Activated T-helper 2 cell treated with anti-CD3 and anti-CD28 coated beads, Interferon-gamma antibody, Interleukin-2, Interleukin-4, amounts not matched to agents 10 μg/mL and 5 μg/mL and 100 μg/mL, durations not matched to agents 14 hours and 24 hours and 36 hours (primary cell): Measurements from ENCODE around the gene COQ6. TPM values are rescaled to one million over a fixed set of nuclear protein-coding genes. Genes with fewer than 3 reads are reported as not detected.
A peak's percentile ranks its signal among the peaks of the same experiment; 100 is the strongest.
"Not testable (repeated sequence)": the region's sequence is repeated elsewhere in the genome, so short reads cannot be mapped to it uniquely, and the experiment has no call there.

Experiments
- DNase-seq: peaks from one replicate; pipeline ENCODE4 v3.0.0; 2021; ENCODE audit warnings: low spot score
- H3K27ac Mint-ChIP-seq: one replicate; pipeline ENCODE4 v1.8.0; 2021; ENCODE audit warnings: mixed read lengths
- H3K27me3 Mint-ChIP-seq: one replicate; pipeline ENCODE4 v1.8.0; 2021; ENCODE audit warnings: low read depth, mixed read lengths
- H3K36me3 Mint-ChIP-seq: one replicate; pipeline ENCODE4 v1.8.0; 2021; ENCODE audit warnings: low read depth, mixed read lengths
- H3K4me1 Mint-ChIP-seq: one replicate; pipeline ENCODE4 v1.8.0; 2021; ENCODE audit warnings: low read depth, mixed read lengths
- H3K4me3 Mint-ChIP-seq: one replicate; pipeline ENCODE4 v1.8.0; 2021; ENCODE audit warnings: low read depth, mild to moderate bottlenecking, moderate library complexity, mixed read lengths
- H3K9me3 Mint-ChIP-seq: one replicate; pipeline ENCODE4 v1.8.0; 2021; ENCODE audit warnings: mixed read lengths
- intact Hi-C: fragments of 100-400 bp; cut with micrococcal nuclease; formaldehyde crosslinking; loops from one replicate; pipeline ENCODE4 v1.15.1; 2023
- total RNA-seq: library from RNA; stranded (reverse); gene quantifications from 2 replicates; pipeline ENCODE4 v1.2.3, GENCODE V29; 2022

The COQ6 gene
- total RNA-seq, 1 donor from 2014 or later: 17.8 TPM

DNA sequence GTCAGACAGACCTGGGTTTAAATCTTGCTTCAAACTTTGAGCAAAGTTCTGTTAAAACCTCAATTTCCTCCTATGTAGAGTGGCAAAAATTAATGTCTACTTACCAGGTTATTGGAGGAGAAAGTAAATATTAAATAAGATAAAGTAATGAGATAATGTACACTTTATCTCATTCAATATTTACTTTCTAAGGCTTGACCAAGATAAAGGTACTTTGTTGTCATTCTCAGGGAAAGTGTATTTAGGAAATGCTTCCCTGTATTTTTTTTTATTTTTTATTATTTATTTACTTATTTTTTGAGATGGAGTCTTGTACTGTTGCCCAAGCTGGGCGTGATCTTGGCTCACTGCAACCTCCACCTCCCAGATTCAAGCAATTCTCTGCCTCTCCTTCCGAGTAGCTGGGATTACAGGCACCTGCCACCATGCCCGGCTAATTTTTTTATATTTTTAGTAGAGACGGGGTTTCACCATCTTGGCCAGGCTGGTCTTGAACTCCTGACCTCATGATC is 4.9 kb upstream of the COQ6 start:
- no peak for DNase-seq
- Mint-ChIP-seq H3K4me3 (no peak overlapping the region), H3K36me3 (no peaks in the 10 kb centered on the region), H3K27me3 (no peaks in the 10 kb centered on the region), H3K9me3 (no peaks in the 10 kb centered on the region), H3K27ac (no peak overlapping the region), H3K4me1 (no peaks in the 10 kb centered on the region)
- intact Hi-C loops: no loop called here

DNA sequence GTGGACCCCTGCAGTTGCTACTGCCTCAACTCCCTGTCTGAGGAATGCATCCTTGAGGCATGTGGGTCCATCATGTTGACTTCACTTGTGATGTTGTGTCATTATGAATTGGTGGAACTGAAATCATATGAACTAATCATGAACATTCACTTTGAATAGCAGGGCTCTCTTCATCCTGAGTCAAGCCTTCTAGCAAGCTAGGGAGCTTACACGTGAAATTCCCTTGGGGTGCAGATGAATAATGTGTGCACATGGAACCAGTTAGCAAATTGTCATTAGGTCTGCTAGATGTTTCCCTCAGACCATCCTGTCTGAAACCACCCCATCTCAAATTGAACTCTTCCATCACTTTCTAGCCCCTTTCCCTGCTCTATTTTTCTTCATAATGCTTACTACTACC is 3.6 kb downstream of the COQ6 start:
- H3K9me3 Mint-ChIP-seq: no peaks in the 10 kb centered on the region
- intact Hi-C loops: loop anchor here (5.0 kb wide), 1 partner anchor 66 kb away; the partner anchor contains the start of gene ZNF410
- H3K4me1 Mint-ChIP-seq: peaks cover 8% of the 10 kb centered on the region
- peak overlapping the region; percentile 1 for H3K27ac Mint-ChIP-seq
- DNase-seq: no peak
- no peaks in the 10 kb centered on the region for H3K27me3 Mint-ChIP-seq
- peaks cover 19% of the 10 kb centered on the region for H3K36me3 Mint-ChIP-seq
- H3K4me3 Mint-ChIP-seq: no peak overlapping the region

DNA sequence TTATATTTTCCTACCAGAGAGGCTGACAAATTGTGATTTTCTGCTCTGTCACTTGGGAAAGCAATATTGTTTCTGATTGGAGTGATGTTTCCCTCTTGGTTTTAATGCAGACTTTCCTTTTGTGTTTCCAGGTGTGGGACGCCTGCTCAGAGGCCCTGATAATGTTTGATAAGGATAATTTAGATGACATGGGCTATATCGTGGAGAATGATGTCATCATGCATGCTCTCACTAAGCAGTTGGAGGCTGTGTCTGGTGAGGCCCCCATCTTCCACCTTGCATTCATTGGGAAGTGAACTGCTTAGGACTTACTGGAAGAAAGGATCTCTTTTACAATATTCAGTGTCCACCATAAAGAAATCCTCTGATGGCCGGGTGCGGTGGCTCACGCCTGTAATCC is 5.6 kb downstream of the COQ6 start:
- Mint-ChIP-seq H3K9me3 (no peaks in the 10 kb centered on the region), H3K27me3 (no peaks in the 10 kb centered on the region), H3K36me3 (peaks cover 27% of the 10 kb centered on the region), H3K4me1 (peaks cover 7% of the 10 kb centered on the region), H3K4me3 (no peak overlapping the region), H3K27ac (no peak overlapping the region)
- DNase-seq: no peak
- intact Hi-C loops: no loop called here

DNA sequence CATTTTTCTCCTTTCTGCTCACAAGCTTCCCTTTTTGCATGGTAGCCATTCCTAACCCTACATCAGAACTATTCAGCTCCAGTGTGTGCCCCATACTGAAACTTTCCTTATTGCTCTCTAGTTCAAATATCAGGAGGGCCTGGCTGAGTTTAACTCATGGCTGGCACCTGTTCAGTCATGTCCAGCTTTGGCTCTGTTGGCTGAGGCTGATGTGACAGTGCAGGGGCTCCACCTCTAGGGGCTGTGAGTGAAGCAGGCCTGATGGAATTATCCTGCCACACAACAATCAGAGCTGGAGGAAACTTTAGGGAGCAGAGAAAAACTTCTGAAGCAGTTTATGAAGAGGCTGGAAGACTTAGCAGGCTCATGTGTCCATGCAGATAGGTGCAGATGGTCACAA is 8.5 kb downstream of the COQ6 start:
- H3K4me1 Mint-ChIP-seq: no peaks in the 10 kb centered on the region
- no peak overlapping the region for H3K27ac Mint-ChIP-seq

DNA sequence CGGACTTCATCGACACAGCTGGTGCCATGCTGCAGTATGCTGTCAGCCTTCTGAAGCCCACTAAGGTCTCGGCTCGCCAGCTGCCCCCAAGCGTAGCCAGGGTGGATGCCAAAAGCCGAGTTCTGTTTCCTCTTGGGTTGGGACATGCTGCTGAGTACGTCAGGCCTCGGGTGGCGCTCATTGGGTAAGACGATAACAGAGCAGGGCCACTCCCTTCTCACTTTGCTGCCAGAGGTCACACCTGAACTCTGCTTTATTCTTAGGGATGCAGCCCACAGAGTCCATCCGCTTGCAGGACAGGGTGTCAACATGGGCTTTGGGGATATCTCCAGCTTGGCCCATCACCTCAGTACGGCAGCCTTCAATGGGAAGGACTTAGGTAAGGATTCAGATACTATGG is 11.1 kb downstream of the COQ6 start:
- no peak overlapping the region for H3K27ac Mint-ChIP-seq
- no peaks in the 10 kb centered on the region for H3K4me1 Mint-ChIP-seq
- H3K9me3 Mint-ChIP-seq: no peaks in the 10 kb centered on the region
- no peaks in the 10 kb centered on the region for H3K27me3 Mint-ChIP-seq
- intact Hi-C loops: no loop called here
- H3K4me3 Mint-ChIP-seq: no peak overlapping the region
- DNase-seq: no peak
- H3K36me3 Mint-ChIP-seq: peaks cover 37% of the 10 kb centered on the region

More for the DNA sequence above, 8.5 kb downstream of the COQ6 start:
- DNase-seq: no peak
- Mint-ChIP-seq H3K4me3 (no peak overlapping the region), H3K36me3 (peaks cover 47% of the 10 kb centered on the region), H3K9me3 (no peaks in the 10 kb centered on the region), H3K27me3 (no peaks in the 10 kb centered on the region)
- intact Hi-C loops: no loop called here

DNA sequence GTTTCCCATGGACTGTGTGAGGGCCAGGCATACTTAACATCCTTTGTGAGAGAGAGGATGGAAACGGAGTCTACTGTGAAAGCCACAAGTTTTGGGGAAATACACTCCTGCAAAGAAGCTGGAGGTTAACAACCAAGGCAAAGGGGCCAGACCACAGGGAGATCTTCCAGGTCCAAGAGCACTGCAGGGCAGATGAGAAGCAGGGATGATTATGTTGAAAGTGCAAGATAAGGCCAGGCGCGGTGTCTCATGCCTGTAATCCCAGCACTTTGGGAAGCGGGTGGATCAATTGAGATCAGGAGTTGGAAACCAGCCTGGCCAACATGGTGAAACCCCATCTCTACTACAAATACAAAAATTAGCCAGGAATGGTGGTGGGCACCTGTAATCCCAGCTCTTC is 15.1 kb downstream of the COQ6 start:
- Mint-ChIP-seq H3K27ac (no peak overlapping the region), H3K9me3 (no peaks in the 10 kb centered on the region), H3K4me1 (no peaks in the 10 kb centered on the region), H3K36me3 (peaks cover 37% of the 10 kb centered on the region), H3K4me3 (no peak overlapping the region), H3K27me3 (no peaks in the 10 kb centered on the region)
- intact Hi-C loops: no loop called here
- DNase-seq: no peak

DNA sequence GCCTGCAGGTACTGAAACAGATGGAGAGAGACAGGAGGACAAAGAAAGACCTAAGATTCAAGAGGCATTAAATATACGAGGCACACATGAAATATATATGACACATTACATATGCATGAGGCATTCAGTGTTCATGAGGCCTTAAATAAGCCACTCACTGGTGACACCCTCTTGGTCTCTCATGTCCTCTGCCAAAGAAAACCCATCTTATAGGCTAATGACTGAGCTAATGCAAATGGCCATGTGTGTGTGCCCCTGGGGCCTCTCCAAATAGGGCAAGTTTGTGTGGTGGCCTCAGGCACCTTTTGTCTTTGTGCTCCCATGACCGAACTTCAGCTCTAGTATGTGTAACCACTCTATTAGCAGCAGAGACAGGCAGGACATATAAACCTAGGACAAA is 18.8 kb downstream of the COQ6 start:
- intact Hi-C loops: no loop called here
- H3K4me3 Mint-ChIP-seq: no peak overlapping the region
- H3K9me3 Mint-ChIP-seq: no peaks in the 10 kb centered on the region
- H3K36me3 Mint-ChIP-seq: peaks cover 16% of the 10 kb centered on the region
- no peak for DNase-seq
- H3K27ac Mint-ChIP-seq: no peak overlapping the region
- H3K27me3 Mint-ChIP-seq: no peaks in the 10 kb centered on the region
- H3K4me1 Mint-ChIP-seq: no peaks in the 10 kb centered on the region

DNA sequence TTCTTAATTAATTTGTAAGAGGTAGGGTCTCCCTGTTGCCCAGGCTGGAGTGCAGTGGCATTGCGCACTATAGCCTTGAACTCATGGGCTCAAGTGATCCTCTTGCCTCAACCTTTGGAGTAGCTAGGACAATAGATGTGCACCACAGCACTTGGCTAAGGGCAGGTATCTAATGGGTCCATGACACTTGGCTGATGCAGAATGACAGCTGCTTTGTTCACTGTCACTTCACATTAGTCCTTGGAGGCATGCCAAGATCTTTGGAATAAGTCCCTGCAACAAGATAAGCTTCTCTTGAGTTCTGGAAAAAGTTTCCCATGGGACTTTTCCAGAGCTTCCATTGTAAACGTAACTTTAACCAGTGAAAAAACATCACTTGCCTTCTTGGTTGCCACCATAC is 23.4 kb downstream of the COQ6 start:
- Mint-ChIP-seq H3K27ac (no peak overlapping the region), H3K27me3 (no peaks in the 10 kb centered on the region), H3K4me3 (no peak overlapping the region), H3K4me1 (no peaks in the 10 kb centered on the region), H3K36me3 (peaks cover 15% of the 10 kb centered on the region), H3K9me3 (no peaks in the 10 kb centered on the region)
- intact Hi-C loops: no loop called here
- no peak for DNase-seq

DNA sequence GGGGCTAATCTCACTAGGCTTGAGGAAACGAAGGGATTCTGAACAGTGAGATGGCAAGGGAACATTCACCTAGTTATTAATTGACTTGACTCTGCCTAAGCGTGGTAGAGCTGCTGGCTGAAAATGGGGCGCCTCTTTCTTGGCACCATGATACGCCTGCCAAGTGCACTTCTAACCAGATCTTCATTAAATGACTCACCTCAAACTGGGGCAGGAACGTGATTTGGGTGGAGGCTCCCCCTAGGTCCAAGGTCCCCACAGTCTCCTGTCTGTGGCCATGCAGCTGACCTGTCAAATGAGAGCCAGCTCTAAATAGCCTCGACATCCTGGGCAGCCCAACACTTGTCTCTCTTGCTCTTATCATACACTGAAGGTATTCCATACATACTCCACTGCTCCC is 26.0 kb downstream of the COQ6 start:
- Mint-ChIP-seq H3K9me3 (no peaks in the 10 kb centered on the region), H3K36me3 (peaks cover 5% of the 10 kb centered on the region), H3K4me1 (no peaks in the 10 kb centered on the region), H3K27me3 (no peaks in the 10 kb centered on the region), H3K27ac (no peak overlapping the region), H3K4me3 (no peak overlapping the region)
- no peak for DNase-seq
- intact Hi-C loops: no loop called here

DNA sequence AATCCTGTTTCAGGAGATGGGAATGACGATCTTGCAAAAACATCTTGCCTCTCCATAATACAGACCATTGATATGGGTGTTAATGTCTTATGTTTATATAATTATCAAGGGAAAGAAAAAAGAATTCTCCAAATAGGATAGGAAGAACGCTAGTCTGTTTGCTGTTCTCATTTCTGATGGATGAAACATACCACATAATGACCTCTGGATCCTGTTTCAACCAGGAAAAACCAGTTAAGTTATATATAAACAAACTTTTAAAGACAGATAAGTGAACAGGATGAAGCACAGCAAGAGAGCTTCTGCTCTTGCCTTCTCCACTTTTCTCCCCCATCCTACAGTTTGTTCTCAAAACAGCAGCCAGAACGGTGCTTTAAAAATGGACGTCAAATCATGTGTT is 27.8 kb downstream of the COQ6 start:
- Mint-ChIP-seq H3K27ac (no peak overlapping the region), H3K9me3 (no peaks in the 10 kb centered on the region), H3K27me3 (no peaks in the 10 kb centered on the region), H3K36me3 (no peaks in the 10 kb centered on the region), H3K4me1 (no peaks in the 10 kb centered on the region), H3K4me3 (no peak overlapping the region)
- no peak for DNase-seq
- intact Hi-C loops: no loop called here

DNA sequence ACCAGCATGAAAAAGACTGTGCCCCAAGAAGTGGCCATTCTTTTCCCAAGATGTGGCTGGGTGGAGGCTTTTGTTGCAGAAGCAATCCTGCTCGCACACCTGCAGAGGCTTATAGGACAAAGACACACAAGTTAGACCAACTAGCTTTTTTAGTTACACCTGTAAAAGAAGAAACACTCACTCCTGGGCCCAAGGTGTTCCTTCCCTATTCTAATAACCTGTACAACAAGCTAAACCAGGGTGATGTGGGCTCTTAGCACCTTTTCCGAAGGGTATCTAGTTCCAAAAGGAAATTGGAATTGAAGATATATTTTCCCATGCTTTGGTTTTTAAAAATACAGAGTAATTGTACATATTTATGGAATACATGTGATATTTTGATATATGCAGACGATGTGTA is 38.0 kb downstream of the COQ6 start:
- no peak for DNase-seq
- Mint-ChIP-seq H3K36me3 (peaks cover 12% of the 10 kb centered on the region), H3K9me3 (no peaks in the 10 kb centered on the region), H3K4me1 (no peaks in the 10 kb centered on the region), H3K4me3 (no peak overlapping the region), H3K27me3 (no peaks in the 10 kb centered on the region), H3K27ac (no peak overlapping the region)
- intact Hi-C loops: no loop called here

DNA sequence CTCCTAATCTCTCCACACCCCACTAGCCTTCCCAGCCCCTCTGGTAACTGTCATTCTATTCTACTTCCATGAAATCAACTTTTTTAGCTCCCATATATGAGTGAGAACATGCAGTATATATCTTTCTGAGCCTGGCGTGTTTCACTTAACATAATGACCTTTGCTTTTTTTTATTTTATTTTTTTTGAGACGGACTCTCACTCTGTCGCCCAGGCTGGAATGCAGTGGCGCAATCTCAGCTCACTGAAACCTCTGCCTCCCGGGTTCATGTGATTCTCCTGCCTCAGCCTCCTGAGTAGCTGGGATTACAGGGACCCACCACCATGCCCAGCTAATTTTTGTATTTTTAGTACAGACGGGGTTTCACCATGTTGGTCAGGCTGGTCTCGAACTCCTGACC is 38.6 kb downstream of the COQ6 start:
- H3K9me3 Mint-ChIP-seq, H3K4me1 Mint-ChIP-seq, DNase-seq, H3K27ac Mint-ChIP-seq, H3K27me3 Mint-ChIP-seq, H3K4me3 Mint-ChIP-seq, intact Hi-C loops: not testable (repeated sequence)
- H3K36me3 Mint-ChIP-seq: peaks cover 12% of the 10 kb centered on the region

DNA sequence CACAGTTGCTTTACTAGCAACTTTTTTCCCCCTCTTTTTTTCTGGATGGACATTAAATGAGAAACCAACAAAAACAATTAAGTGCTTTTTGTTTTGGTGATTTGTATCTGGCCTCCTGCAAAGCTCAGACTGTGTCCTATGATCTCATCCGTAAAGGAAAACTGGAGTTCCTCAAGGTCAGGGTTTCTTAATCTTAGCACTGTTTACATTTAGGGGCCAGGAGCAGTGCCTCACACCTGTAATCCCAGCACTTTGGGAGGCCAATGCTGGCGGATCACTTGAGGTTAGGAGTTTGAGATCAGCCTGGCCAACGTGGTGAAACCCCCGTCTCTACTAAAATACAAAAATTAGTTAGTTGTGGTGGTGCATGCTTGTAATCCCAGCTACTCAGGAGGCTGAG is 41.0 kb downstream of the COQ6 start:
- intact Hi-C loops: no loop called here
- no peaks in the 10 kb centered on the region for H3K4me1 Mint-ChIP-seq
- H3K27me3 Mint-ChIP-seq: no peaks in the 10 kb centered on the region
- H3K9me3 Mint-ChIP-seq: no peaks in the 10 kb centered on the region
- no peak overlapping the region for H3K4me3 Mint-ChIP-seq
- DNase-seq: no peak
- H3K27ac Mint-ChIP-seq: no peak overlapping the region
- H3K36me3 Mint-ChIP-seq: peaks cover 4% of the 10 kb centered on the region

DNA sequence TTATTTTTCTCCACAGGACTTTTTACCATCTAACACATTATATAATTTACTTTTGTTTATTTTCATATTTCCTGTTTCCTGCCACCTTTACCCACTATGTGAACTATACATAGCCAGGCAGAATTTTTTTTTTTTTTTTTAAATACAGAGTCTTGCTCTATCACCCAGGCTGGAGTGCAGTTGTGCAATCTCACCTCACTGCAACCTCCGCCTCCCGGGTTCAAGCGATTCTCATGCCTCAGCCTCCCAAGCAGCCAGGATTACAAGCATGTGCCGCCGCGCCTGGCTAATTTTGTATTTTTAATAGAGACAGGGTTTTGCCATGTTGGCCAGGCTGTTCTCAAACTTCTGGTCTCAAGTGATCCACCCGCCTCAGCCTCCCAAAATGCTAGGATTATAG is 44.8 kb downstream of the COQ6 start:
- H3K9me3 Mint-ChIP-seq, intact Hi-C loops, DNase-seq, H3K27ac Mint-ChIP-seq, H3K36me3 Mint-ChIP-seq, H3K27me3 Mint-ChIP-seq, H3K4me3 Mint-ChIP-seq, H3K4me1 Mint-ChIP-seq: not testable (repeated sequence)
